Right lobe of liver (tissue), 6 donors: ENCODE measurements around the gene ARPC2. TPM values are rescaled to one million over a fixed set of nuclear protein-coding genes. Genes with fewer than 3 reads are reported as not detected.

ENCODE experiments used
- ATAC-seq, 4 donors: fragments of 200-7000 bp; cut with Tn5 transposase; one replicate each; pipeline ENCODE4 v1.9.1; 2020; ENCODE audit warnings: mild to moderate bottlenecking in 4 of 4, moderate library complexity in 4 of 4
- DNase-seq, 3 donors: peaks; one replicate each; pipeline ENCODE4 v3.0.0-alpha.2; 2020
- H3K27ac ChIP-seq, 3 donors: fragments of 200-600 bp; one replicate each; pipeline ENCODE4 v1.8.0; 2022
- H3K27me3 ChIP-seq, 2 donors: fragments of 200-600 bp; one replicate each; pipeline ENCODE4 v1.8.0; 2022
- H3K36me3 ChIP-seq, 4 donors: fragments of 200-600 bp; sonication (generic) in 1 of 4; one replicate each; pipeline versions ENCODE4 v1.5.1 to v1.8.0; 2017 to 2022; ENCODE audit warnings: control low read depth in 1 of 4
- H3K4me1 ChIP-seq, 4 donors: fragments of 200-600 bp; sonication (generic) in 1 of 4; one replicate each; pipeline versions ENCODE4 v1.5.1 to v1.8.0; 2017 to 2022; ENCODE audit warnings: control low read depth in 1 of 4
- H3K4me3 ChIP-seq, 3 donors: fragments of 200-600 bp; one replicate each; pipeline ENCODE4 v1.8.0; 2022
- H3K9me3 ChIP-seq, 4 donors: fragments of 200-600 bp; sonication (generic) in 1 of 4; one replicate each; pipeline versions ENCODE4 v1.5.1 to v1.8.0; 2017 to 2022; ENCODE audit warnings: control low read depth in 1 of 4
- POLR2A ChIP-seq: fragments of 450-650 bp; IDR thresholded peaks from one replicate; pipeline ENCODE4 v1.6.1; 2017; ENCODE audit warnings: antibody characterized with exemption, mild to moderate bottlenecking
- WGBS: methylation state at CpG from one replicate; pipeline ENCODE4 v1.1.6; 2018; ENCODE audit warnings: low coverage, low lambda C conversion rate; ENCODE audit not compliant: insufficient coverage; ENCODE audit errors: missing lambda C conversion rate; 5-methylcytosine and 5-hydroxymethylcytosine counted together
- intact Hi-C, 2 donors: fragments of 100-400 bp; cut with DNase I; formaldehyde crosslinking; loops; one replicate each; pipeline versions ENCODE4 v1.11.2 to v1.14.1; 2022
- total RNA-seq, 6 experiments: library from RNA; depleted of rRNA in 2 of 6; stranded (reverse); fragments of >200 nt in 2 of 6; fragmentation: NEBNext Ultra II Directional in 3 of 6; extraction: Animal tissue kit (Norgen Biotek cat#: 25700) in 3 of 6; gene quantifications; one replicate each; pipeline versions ENCODE4 v1.1.0 to v1.2.4, GENCODE V29; 2016 to 2023
- TF ChIP-seq, protein P1 (sequence below), 4 donors: fragments of 200-600 bp in 3 of 4; fragments of 450-650 bp in 1 of 4; IDR thresholded peaks; one replicate each; pipeline versions ENCODE4 v1.5.1 to v1.8.0; 2016 to 2022; ENCODE audit warnings: antibody characterized with exemption in 4 of 4, mild to moderate bottlenecking in 2 of 4
- donor health status: DM: no; HTN: yes; CAD: no.
- donor health status: DM: no; HTN: no; CAD: no.
- donor health status: DM: no; HTN: no; CAD: no.
- donor health status: DM: no; HTN: yes; CAD: no.
- donor health status: DM: no; HTN: yes; CAD: no.

Gene ARPC2
- total RNA-seq, 6 experiments from 2014 or later, result 54.9 to 110 (median 78.1) TPM

- 80% methylated on average over 5 of the region's 5 CpGs for WGBS
- Histone ChIP-seq H3K9me3 (no peaks in the 10 kb centered on the region), H3K27me3 (no peaks in the 10 kb centered on the region), H3K4me3 (no peak overlapping the region), H3K27ac (peak overlapping the region in 2 of 3 donors; percentile 15 to 78), H3K4me1 (peaks cover 0 to 13% (median 5%) of the 10 kb centered on the region in 4 donors), H3K36me3 (peaks cover 0 to 30% (median 6%) of the 10 kb centered on the region in 4 donors)
- ATAC-seq (no peak), DNase-seq (peak in 1 of 3 donors; percentile 15)
- no peak for TF ChIP-seq POLR2A
- TF ChIP-seq, protein P1, sequence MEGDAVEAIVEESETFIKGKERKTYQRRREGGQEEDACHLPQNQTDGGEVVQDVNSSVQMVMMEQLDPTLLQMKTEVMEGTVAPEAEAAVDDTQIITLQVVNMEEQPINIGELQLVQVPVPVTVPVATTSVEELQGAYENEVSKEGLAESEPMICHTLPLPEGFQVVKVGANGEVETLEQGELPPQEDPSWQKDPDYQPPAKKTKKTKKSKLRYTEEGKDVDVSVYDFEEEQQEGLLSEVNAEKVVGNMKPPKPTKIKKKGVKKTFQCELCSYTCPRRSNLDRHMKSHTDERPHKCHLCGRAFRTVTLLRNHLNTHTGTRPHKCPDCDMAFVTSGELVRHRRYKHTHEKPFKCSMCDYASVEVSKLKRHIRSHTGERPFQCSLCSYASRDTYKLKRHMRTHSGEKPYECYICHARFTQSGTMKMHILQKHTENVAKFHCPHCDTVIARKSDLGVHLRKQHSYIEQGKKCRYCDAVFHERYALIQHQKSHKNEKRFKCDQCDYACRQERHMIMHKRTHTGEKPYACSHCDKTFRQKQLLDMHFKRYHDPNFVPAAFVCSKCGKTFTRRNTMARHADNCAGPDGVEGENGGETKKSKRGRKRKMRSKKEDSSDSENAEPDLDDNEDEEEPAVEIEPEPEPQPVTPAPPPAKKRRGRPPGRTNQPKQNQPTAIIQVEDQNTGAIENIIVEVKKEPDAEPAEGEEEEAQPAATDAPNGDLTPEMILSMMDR (IDR thresholded peaks at IDR 0.05), result no peak
- intact Hi-C loops, result no loop called here
Measured at GRCh38 chr2:218260166-218260565, 43.2 kb downstream of the ARPC2 start.

GRCh38 chr2:218260742-218261422 lies 43.9 kb downstream of the ARPC2 start, which contains the start of gene GPBAR1:
Gene GPBAR1, plus strand, starts transcription at chr2:218261015. Its CDS starts 1,710 bp downstream, at chr2:218262725.
- Histone ChIP-seq H3K27me3 (no peaks in the 10 kb centered on the region), H3K4me3 (no peak within 1 kb of the TSS), H3K9me3 (no peaks in the 10 kb centered on the region), H3K36me3 (peaks cover 0 to 30% (median 2%) of the 10 kb centered on the region in 4 donors), H3K4me1 (peaks cover 0 to 16% (median 6%) of the 10 kb centered on the region in 4 donors), H3K27ac (peak within 1 kb of the TSS; percentile 15 to 78 (median 51))
- intact Hi-C loops, result no loop called here
- DNase-seq (peak in 1 of 3 donors; percentile 63), ATAC-seq (peak; percentile 12 to 41 (median 34))
- TF ChIP-seq POLR2A, result no peak
- 55% methylated on average over 4 of the region's 10 CpGs for WGBS

GRCh38 chr2:218261423-218262236 lies 44.6 kb downstream of the ARPC2 start:
- intact Hi-C loops, result no loop called here
- no peak for TF ChIP-seq POLR2A
- TF ChIP-seq, protein P1 (IDR thresholded peaks at IDR 0.05), result no peak
- no peaks in the 10 kb centered on the region for H3K27me3 ChIP-seq
- H3K4me1 ChIP-seq, result peaks cover 0 to 16% (median 6%) of the 10 kb centered on the region in 4 donors
- 70% methylated on average over 2 of the region's 8 CpGs for WGBS
- peak in 1 of 3 donors; percentile 36 for DNase-seq
- peak in 1 of 4 donors; percentile 4 for ATAC-seq
- no peaks in the 10 kb centered on the region for H3K9me3 ChIP-seq
- no peak overlapping the region for H3K4me3 ChIP-seq
- peaks cover 0 to 35% (median 2%) of the 10 kb centered on the region in 4 donors for H3K36me3 ChIP-seq
- peak overlapping the region in 1 of 3 donors; percentile 38 for H3K27ac ChIP-seq

- Histone ChIP-seq H3K4me1 (peaks cover 0 to 16% (median 6%) of the 10 kb centered on the region in 4 donors), H3K27me3 (no peaks in the 10 kb centered on the region), H3K4me3 (no peak overlapping the region), H3K36me3 (peaks cover 0 to 36% (median 3%) of the 10 kb centered on the region in 4 donors), H3K9me3 (no peaks in the 10 kb centered on the region), H3K27ac (no peak overlapping the region)
- TF ChIP-seq, protein P1 (IDR thresholded peaks at IDR 0.05), result no peak
- no peak for TF ChIP-seq POLR2A
- DNase-seq, result no peak
- ATAC-seq, result no peak
- WGBS, result 61% methylated on average over 3 of the region's 6 CpGs
- intact Hi-C loops, result no loop called here
Measured at GRCh38 chr2:218262237-218262600, 45.2 kb downstream of the ARPC2 start.
